ENCODE data around the gene TEPSIN. TPM values are rescaled to one million over a fixed set of nuclear protein-coding genes. Genes with fewer than 3 reads are reported as not detected.

Gene TEPSIN
- total and polyA plus RNA-seq, 9 donors: 2.5 to 30.2 (median 24.5) TPM

DNA sequence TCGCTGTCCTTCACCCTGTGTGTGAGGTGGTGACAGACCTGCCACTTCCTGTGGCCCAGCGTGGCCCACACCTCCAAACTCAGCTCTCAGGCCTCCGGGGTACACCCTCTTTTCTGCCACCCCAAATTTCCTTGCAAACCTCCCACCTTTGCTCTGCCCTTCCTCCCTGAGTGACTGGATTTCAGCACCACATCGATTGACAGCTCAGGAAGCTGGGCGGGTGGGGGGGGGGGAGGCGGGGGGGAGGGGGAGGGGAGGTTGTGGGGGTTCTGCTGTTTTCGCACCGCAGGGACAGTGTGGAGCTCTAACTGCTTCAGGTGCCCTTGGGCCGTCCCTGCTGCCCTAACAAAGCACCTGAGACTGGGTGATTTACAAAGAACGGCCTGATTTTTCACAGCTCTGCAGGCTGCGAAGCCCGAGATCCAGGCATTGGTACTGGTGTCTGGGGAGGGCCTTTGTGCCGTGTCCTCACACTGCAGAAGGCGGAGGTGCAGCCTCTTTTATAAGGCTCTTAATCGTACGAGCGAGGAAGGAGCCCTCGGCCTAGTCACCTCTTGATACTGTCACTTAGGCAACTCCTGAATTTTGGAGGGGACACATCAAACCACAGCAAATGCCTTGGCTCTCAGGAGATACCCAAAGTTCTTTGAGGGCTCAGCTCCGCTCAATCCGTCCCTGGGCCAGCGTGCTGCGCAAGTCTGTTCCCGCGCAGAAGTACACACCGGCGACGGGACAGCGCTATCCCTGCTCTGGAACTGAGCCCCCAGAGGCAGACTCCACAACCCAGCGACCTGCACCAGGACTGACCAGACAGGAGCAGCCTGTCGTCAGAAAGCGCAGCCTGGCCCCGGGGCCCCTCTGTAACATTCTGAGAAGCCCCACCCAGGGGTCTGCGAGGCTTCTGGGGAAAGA lies 3.8 kb upstream of the TEPSIN start:
- Histone ChIP-seq H3K36me3 (no peaks in the 10 kb centered on the region), H3K4me3 (no peak overlapping the region), H3K27me3 (no peaks in the 10 kb centered on the region), H3K27ac (no peak overlapping the region), H3K9me3 (no peaks in the 10 kb centered on the region), H3K4me1 (ENCODE audit: insufficient read depth) (peaks cover 4% of the 10 kb centered on the region)
- intact Hi-C loops (cut with DNase I): loop anchor here in 2 of 4 donors (2.0 to 5.0 kb wide), 2 partner anchors 100 kb away; no protein-coding TSS in a partner anchor
- WGBS, 3 donors: 76 to 82% (median 80%) methylated on average over 29 to 33 of the region's 33 CpGs
- no peak for DNase-seq
- TF ChIP-seq CTCF (IDR thresholded peaks at IDR 0.05): no peak
- TF ChIP-seq EP300 (IDR thresholded peaks at IDR 0.05): no peak

- TF ChIP-seq CTCF (IDR thresholded peaks at IDR 0.05): peak; percentile 49 to 58 (median 58)
- no peak for TF ChIP-seq POLR2A (IDR thresholded peaks at IDR 0.05)
- TF ChIP-seq EP300 (IDR thresholded peaks at IDR 0.05): no peak
- DNase-seq: peak in 3 of 5 donors; percentile 64 to 77 (median 64)
- Histone ChIP-seq H3K27ac (no peak overlapping the region), H3K4me1 (ENCODE audit: insufficient read depth) (peaks cover 5% of the 10 kb centered on the region), H3K4me3 (no peak overlapping the region), H3K36me3 (no peaks in the 10 kb centered on the region), H3K27me3 (no peaks in the 10 kb centered on the region), H3K9me3 (no peaks in the 10 kb centered on the region)
- WGBS, 3 donors: 43 to 52% (median 47%) methylated on average over 15 to 26 of the region's 26 CpGs
- intact Hi-C loops (cut with DNase I): loop anchor here in 2 of 4 donors (2.0 to 5.0 kb wide), 2 partner anchors 99 to 100 kb away; no protein-coding TSS in a partner anchor
Measured at GRCh38 chr17:81241648-81242420, 3.0 kb upstream of the TEPSIN start.

GRCh38 chr17:81241203-81241602 lies 2.3 kb upstream of the TEPSIN start:
- no peak for DNase-seq
- no peak overlapping the region for H3K27ac ChIP-seq
- intact Hi-C loops (cut with DNase I): loop anchor here in 1 of 4 donors (5.0 kb wide), 1 partner anchor 99 kb away; no protein-coding TSS in a partner anchor
- no peaks in the 10 kb centered on the region for H3K9me3 ChIP-seq
- H3K36me3 ChIP-seq: no peaks in the 10 kb centered on the region
- no peaks in the 10 kb centered on the region for H3K27me3 ChIP-seq
- TF ChIP-seq CTCF (IDR thresholded peaks at IDR 0.05): no peak
- no peak for TF ChIP-seq POLR2A (IDR thresholded peaks at IDR 0.05)
- TF ChIP-seq EP300 (IDR thresholded peaks at IDR 0.05): no peak
- peaks cover 5% of the 10 kb centered on the region for H3K4me1 ChIP-seq (ENCODE audit: insufficient read depth)
- no peak overlapping the region for H3K4me3 ChIP-seq
- 80 to 84% (median 80%) methylated on average over 10 of the region's 10 CpGs for WGBS, 3 donors

GRCh38 chr17:81240761-81241160 lies 1.9 kb upstream of the TEPSIN start:
- no peaks in the 10 kb centered on the region for H3K9me3 ChIP-seq
- DNase-seq: no peak
- peaks cover 5% of the 10 kb centered on the region for H3K4me1 ChIP-seq (ENCODE audit: insufficient read depth)
- no peak overlapping the region for H3K27ac ChIP-seq
- H3K36me3 ChIP-seq: no peaks in the 10 kb centered on the region
- H3K4me3 ChIP-seq: no peak overlapping the region
- no peak for TF ChIP-seq CTCF (IDR thresholded peaks at IDR 0.05)
- TF ChIP-seq EP300 (IDR thresholded peaks at IDR 0.05): no peak
- no peak for TF ChIP-seq POLR2A (IDR thresholded peaks at IDR 0.05)
- intact Hi-C loops (cut with DNase I): loop anchor here in 1 of 4 donors (5.0 kb wide), 1 partner anchor 98 kb away; no protein-coding TSS in a partner anchor
- no peaks in the 10 kb centered on the region for H3K27me3 ChIP-seq
- WGBS, 3 donors: 69 to 71% (median 71%) methylated on average over 8 of the region's 8 CpGs

Data from ovary (tissue), 9 donors.